ENCODE measurements around the gene ARL3.

- no peak for TF ChIP-seq EZH2phosphoT487 (conservative IDR thresholded peaks at IDR 0.05; ENCODE audit: low read length)
- TF ChIP-seq CTCF (IDR thresholded peaks at IDR 0.05; ENCODE audit: insufficient read depth, low read length, poor library complexity, severe bottlenecking): no peak
Observed at GRCh38 chr10:102761981-102762380, 47.8 kb upstream of the ARL3 start.

Data from SU-DHL-6 (cell line).